Subcutaneous abdominal adipose tissue (tissue), 5 donors: ENCODE measurements around the gene KCTD7.
A peak's percentile ranks its signal among the peaks of the same experiment; 100 is the strongest.
"Not testable (repeated sequence)": the region's sequence is repeated elsewhere in the genome, so short reads cannot be mapped to it uniquely, and the experiment has no call there.

ENCODE experiments used
- H3K27ac ChIP-seq: one replicate; pipeline ENCODE4 v1.7.0; 2013; ENCODE audit warnings: low read depth, mild to moderate bottlenecking, inconsistent platforms, low read length, moderate library complexity
- H3K27me3 ChIP-seq, 5 donors: one replicate each; pipeline ENCODE4 v1.7.0; 2013; ENCODE audit warnings: low read length in 5 of 5, inconsistent platforms in 1 of 5; ENCODE audit not compliant: control insufficient read depth in 5 of 5, insufficient read depth in 4 of 5
- H3K36me3 ChIP-seq, 5 donors: one replicate each; pipeline ENCODE4 v1.7.0; 2013; ENCODE audit warnings: low read length in 5 of 5; ENCODE audit not compliant: control insufficient read depth in 5 of 5, insufficient read depth in 5 of 5
- H3K4me1 ChIP-seq, 5 donors: one replicate each; pipeline ENCODE4 v1.7.0; 2013; ENCODE audit warnings: low read length in 5 of 5, mild to moderate bottlenecking in 3 of 5, moderate library complexity in 1 of 5; ENCODE audit not compliant: control insufficient read depth in 5 of 5, insufficient read depth in 5 of 5
- H3K4me3 ChIP-seq, 5 donors: one replicate each; pipeline ENCODE4 v1.7.0; 2013; ENCODE audit warnings: low read length in 5 of 5, low read depth in 1 of 5
- H3K9ac ChIP-seq, 5 donors: one replicate each; pipeline ENCODE4 v1.7.0; 2013; ENCODE audit warnings: low read length in 5 of 5, mild to moderate bottlenecking in 4 of 5, moderate library complexity in 3 of 5
- H3K9me3 ChIP-seq, 5 donors: one replicate each; pipeline ENCODE4 v1.7.0; 2013; ENCODE audit warnings: low read length in 5 of 5; ENCODE audit not compliant: control insufficient read depth in 5 of 5
- donor health status: healthy.
- donor health status: healthy.
- donor health status: healthy.
- donor health status: healthy.
- donor health status: healthy.

Gene KCTD7

GRCh38 chr7:66628361-66629221 lies at the start of gene KCTD7:
KCTD7 (plus strand) TSS chr7:66628881; CDS start chr7:66629065, 184 bp downstream.
- Histone ChIP-seq H3K4me3 (peak within 1 kb of the TSS; percentile 84 to 97 (median 94)), H3K9me3 (no peaks in the 10 kb centered on the region), H3K27me3 (no peaks in the 10 kb centered on the region), H3K9ac (peak within 1 kb of the TSS; percentile 35 to 79 (median 72)), H3K27ac (peak within 1 kb of the TSS; percentile 91), H3K36me3 (peaks cover 0 to 5% (median 4%) of the 10 kb centered on the region in 5 donors), H3K4me1 (peaks cover 4 to 39% (median 27%) of the 10 kb centered on the region in 5 donors)

- H3K4me3 ChIP-seq, H3K9me3 ChIP-seq, H3K27ac ChIP-seq, H3K27me3 ChIP-seq, H3K9ac ChIP-seq: not testable (repeated sequence)
- peaks cover 4 to 21% (median 13%) of the 10 kb centered on the region in 5 donors for H3K36me3 ChIP-seq
- peaks cover 0 to 16% (median 8%) of the 10 kb centered on the region in 5 donors for H3K4me1 ChIP-seq
Measured at GRCh38 chr7:66580380-66580779, 48.3 kb upstream of the KCTD7 start.

GRCh38 chr7:66582816-66583489 lies 45.7 kb upstream of the KCTD7 start:
- not testable (repeated sequence) for H3K27ac ChIP-seq, H3K4me3 ChIP-seq, H3K27me3 ChIP-seq, H3K9ac ChIP-seq, H3K9me3 ChIP-seq
- H3K36me3 ChIP-seq: peaks cover 4 to 20% (median 10%) of the 10 kb centered on the region in 5 donors
- peaks cover 0 to 20% (median 4%) of the 10 kb centered on the region in 5 donors for H3K4me1 ChIP-seq

GRCh38 chr7:66583490-66584110 lies 45.1 kb upstream of the KCTD7 start:
- H3K9ac ChIP-seq: no peak overlapping the region
- H3K4me3 ChIP-seq: no peak overlapping the region
- peaks cover 0 to 21% (median 5%) of the 10 kb centered on the region in 5 donors for H3K4me1 ChIP-seq
- no peak overlapping the region for H3K27ac ChIP-seq
- H3K27me3 ChIP-seq: no peaks in the 10 kb centered on the region
- no peaks in the 10 kb centered on the region for H3K9me3 ChIP-seq
- peaks cover 4 to 20% (median 10%) of the 10 kb centered on the region in 5 donors for H3K36me3 ChIP-seq

GRCh38 chr7:66586181-66586580 lies 42.5 kb upstream of the KCTD7 start:
- peaks cover 4 to 18% (median 10%) of the 10 kb centered on the region in 5 donors for H3K36me3 ChIP-seq
- no peak overlapping the region for H3K4me3 ChIP-seq
- H3K4me1 ChIP-seq: peaks cover 0 to 46% (median 30%) of the 10 kb centered on the region in 5 donors
- H3K27me3 ChIP-seq: no peaks in the 10 kb centered on the region
- H3K9me3 ChIP-seq: no peaks in the 10 kb centered on the region
- no peak overlapping the region for H3K9ac ChIP-seq
- no peak overlapping the region for H3K27ac ChIP-seq

- not testable (repeated sequence) for H3K36me3 ChIP-seq, H3K27ac ChIP-seq, H3K4me3 ChIP-seq, H3K9ac ChIP-seq, H3K27me3 ChIP-seq, H3K9me3 ChIP-seq
- peaks cover 1 to 55% (median 43%) of the 10 kb centered on the region in 5 donors for H3K4me1 ChIP-seq
Measured at GRCh38 chr7:66588226-66588625, 40.5 kb upstream of the KCTD7 start.

GRCh38 chr7:66588856-66589570 lies 39.7 kb upstream of the KCTD7 start:
- not testable (repeated sequence) for H3K27me3 ChIP-seq, H3K9me3 ChIP-seq, H3K9ac ChIP-seq, H3K36me3 ChIP-seq, H3K4me3 ChIP-seq
- Histone ChIP-seq H3K4me1 (peaks cover 1 to 52% (median 44%) of the 10 kb centered on the region in 5 donors), H3K27ac (peak overlapping the region; percentile 67)

- peaks cover 1 to 52% (median 44%) of the 10 kb centered on the region in 5 donors for H3K4me1 ChIP-seq
Measured at GRCh38 chr7:66590302-66591057, 38.2 kb upstream of the KCTD7 start.

More at GRCh38 chr7:66590302-66591057, 38.2 kb upstream of the KCTD7 start:
- H3K36me3 ChIP-seq, H3K27me3 ChIP-seq, H3K9me3 ChIP-seq: not testable (repeated sequence)
- Histone ChIP-seq H3K4me3 (peak overlapping the region; percentile 53 to 93 (median 83)), H3K27ac (peak overlapping the region; percentile 99), H3K9ac (peak overlapping the region in 3 of 5 donors; percentile 95 to 96 (median 96))
